Stimulated activated naive CD8-positive, alpha-beta T cell treated with anti-CD3 and anti-CD28 coated beads, Interleukin-15, amount 100 ng/mL, for 72 hours (primary cell): ENCODE data around the gene MARF1.
"Not testable (repeated sequence)": the region's sequence is repeated elsewhere in the genome, so short reads cannot be mapped to it uniquely, and the experiment has no call there.

Experiments used
- ATAC-seq: fragments of 150-1000 bp; cut with Tn5 transposase; 2 replicates; pipeline ENCODE4 v1.10.0; 2021; ENCODE audit warnings: mild to moderate bottlenecking, moderate library complexity
- DNase-seq, 2 donors: peaks; one replicate each; pipeline ENCODE4 v3.0.0; 2021 to 2022
- H3K27ac Mint-ChIP-seq, 2 donors: one replicate each; pipeline ENCODE4 v1.8.0; 2022; ENCODE audit warnings: mild to moderate bottlenecking in 2 of 2, mixed read lengths in 2 of 2, moderate library complexity in 2 of 2
- H3K27me3 Mint-ChIP-seq: one replicate; pipeline ENCODE4 v1.8.0; 2022; ENCODE audit warnings: mixed read lengths
- H3K4me1 Mint-ChIP-seq: one replicate; pipeline ENCODE4 v1.8.0; 2022; ENCODE audit warnings: mild to moderate bottlenecking, mixed read lengths
- H3K4me3 Mint-ChIP-seq, 2 donors: one replicate each; pipeline ENCODE4 v1.8.0; 2022; ENCODE audit warnings: mild to moderate bottlenecking in 2 of 2, mixed read lengths in 2 of 2, moderate library complexity in 1 of 2
- H3K9me3 Mint-ChIP-seq, 2 donors: one replicate each; pipeline ENCODE4 v1.8.0; 2022; ENCODE audit warnings: mixed read lengths in 2 of 2

MARF1 gene

GRCh38 chr16:15553313-15554088, 89.5 kb downstream of the MARF1 start:
- H3K9me3 Mint-ChIP-seq, result no peaks in the 10 kb centered on the region

GRCh38 chr16:15552507-15552906, 90.4 kb downstream of the MARF1 start:
- Mint-ChIP-seq H3K9me3 (no peaks in the 10 kb centered on the region), H3K27ac (peak overlapping the region in 1 of 2 donors; percentile 21)
- ATAC-seq, result peak; percentile 77

More at GRCh38 chr16:15553313-15554088, 89.5 kb downstream of the MARF1 start:
- Mint-ChIP-seq H3K27ac (no peak overlapping the region), H3K4me1 (peaks cover 23% of the 10 kb centered on the region), H3K27me3 (no peaks in the 10 kb centered on the region), H3K4me3 (no peak overlapping the region)
- no peak for DNase-seq
- ATAC-seq, result peak; percentile 63

GRCh38 chr16:15548482-15548891, 94.5 kb downstream of the MARF1 start:
- Mint-ChIP-seq H3K9me3 (no peaks in the 10 kb centered on the region), H3K4me1 (peaks cover 30% of the 10 kb centered on the region), H3K4me3 (no peak overlapping the region), H3K27ac (peak overlapping the region in 1 of 2 donors; percentile 53), H3K27me3 (no peaks in the 10 kb centered on the region)
- no peak for DNase-seq
- no peak for ATAC-seq

More at GRCh38 chr16:15552507-15552906, 90.4 kb downstream of the MARF1 start:
- peaks cover 23% of the 10 kb centered on the region for H3K4me1 Mint-ChIP-seq
- peak in 1 of 2 donors; percentile 18 for DNase-seq
- no peaks in the 10 kb centered on the region for H3K27me3 Mint-ChIP-seq
- no peak overlapping the region for H3K4me3 Mint-ChIP-seq

- Mint-ChIP-seq H3K27ac (no peak overlapping the region), H3K4me1 (peaks cover 27% of the 10 kb centered on the region), H3K4me3 (no peak overlapping the region), H3K27me3 (no peaks in the 10 kb centered on the region), H3K9me3 (no peaks in the 10 kb centered on the region)
- DNase-seq (no peak), ATAC-seq (no peak)
Observed at GRCh38 chr16:15547768-15548096, 95.2 kb downstream of the MARF1 start.

- Mint-ChIP-seq H3K4me1 (peaks cover 22% of the 10 kb centered on the region), H3K27ac (peak overlapping the region in 1 of 2 donors; percentile 82)
- not testable (repeated sequence) for H3K27me3 Mint-ChIP-seq, H3K4me3 Mint-ChIP-seq, ATAC-seq, H3K9me3 Mint-ChIP-seq, DNase-seq
Observed at GRCh38 chr16:15547072-15547767, 95.7 kb downstream of the MARF1 start.

GRCh38 chr16:15545544-15545943, 97.4 kb downstream of the MARF1 start:
- Mint-ChIP-seq H3K27me3 (no peaks in the 10 kb centered on the region), H3K27ac (no peak overlapping the region), H3K4me1 (peaks cover 8% of the 10 kb centered on the region), H3K4me3 (no peak overlapping the region), H3K9me3 (no peaks in the 10 kb centered on the region)
- ATAC-seq, result no peak
- no peak for DNase-seq

- H3K27me3 Mint-ChIP-seq, result no peaks in the 10 kb centered on the region
- H3K4me1 Mint-ChIP-seq, result peaks cover 8% of the 10 kb centered on the region
- H3K4me3 Mint-ChIP-seq, result no peak overlapping the region
- no peak for ATAC-seq
- no peaks in the 10 kb centered on the region for H3K9me3 Mint-ChIP-seq
- DNase-seq, result no peak
- H3K27ac Mint-ChIP-seq, result peak overlapping the region in 1 of 2 donors; percentile 28
Observed at GRCh38 chr16:15544405-15544804, 98.5 kb downstream of the MARF1 start.
